ENCODE data around the gene ADGRL1.
"Not testable (repeated sequence)": the region's sequence is repeated elsewhere in the genome, so short reads cannot be mapped to it uniquely, and the experiment has no call there.

- TF ChIP-seq POLR2AphosphoS5 (IDR thresholded peaks at IDR 0.05); CTCF (IDR thresholded peaks at IDR 0.05); POLR2A (IDR thresholded peaks at IDR 0.05); EP300 (IDR thresholded peaks at IDR 0.05; ENCODE audit: low read depth): not testable (repeated sequence)
Observed at GRCh38 chr19:14203788-14204187, 2.2 kb downstream of the ADGRL1 start.
